A673 (cell line): ENCODE measurements around the gene SOX30. TPM values are rescaled to one million over a fixed set of nuclear protein-coding genes. Genes with fewer than 3 reads are reported as not detected.

Experiments
- BruUV-seq: library from RNA; stranded (reverse); fragments of 400-500 nt; replicated peaks from 2 replicates; lab custom pipeline; 2021; lab: Mats Ljungman, UMichigan
- CTCF ChIA-PET: fragments of 300-600 bp; sonication (Branson Sonifier 250); formaldehyde crosslinking; loops from one replicate; lab custom pipeline; 2022; ENCODE audit warnings: antibody characterized with exemption; lab: Charles Lee
- POLR2A ChIA-PET: fragments of 300-600 bp; sonication (Branson Sonifier 250); formaldehyde crosslinking; loops from one replicate; lab custom pipeline; 2022; ENCODE audit warnings: antibody characterized with exemption; ENCODE audit not compliant: low non-redundant PET; lab: Charles Lee
- DNase-seq: peaks from one replicate; pipeline ENCODE4 v3.0.0-alpha.2; 2015; ENCODE audit warnings: low spot score
- H3K27ac ChIP-seq: fragments of 200-600 bp; sonication (generic); 2 replicates; pipeline ENCODE4 v1.5.1; 2016; ENCODE audit warnings: mixed run types, low read depth, mild to moderate bottlenecking, mixed read lengths, antibody characterized with exemption, low read length; ENCODE audit not compliant: poor library complexity, severe bottlenecking
- H3K27me3 ChIP-seq: fragments of 200-600 bp; sonication (generic); replicated peaks from 2 replicates; pipeline ENCODE4 v1.6.1; 2017; ENCODE audit warnings: mixed run types, low read depth, mild to moderate bottlenecking, mixed read lengths, antibody characterized with exemption, low read length; ENCODE audit not compliant: insufficient read depth, poor library complexity
- H3K36me3 ChIP-seq: fragments of 200-600 bp; sonication (generic); 2 replicates; pipeline ENCODE4 v1.6.1; 2016; ENCODE audit warnings: mixed run types, mild to moderate bottlenecking, mixed read lengths, antibody characterized with exemption, low read length; ENCODE audit not compliant: insufficient read depth, poor library complexity, severe bottlenecking
- H3K4me1 ChIP-seq: fragments of 200-600 bp; sonication (generic); 2 replicates; pipeline ENCODE4 v1.6.1; 2017; ENCODE audit warnings: mixed run types, mild to moderate bottlenecking, mixed read lengths, antibody characterized with exemption, low read length; ENCODE audit not compliant: insufficient read depth, poor library complexity, severe bottlenecking
- H3K4me3 ChIP-seq: fragments of 200-600 bp; sonication (generic); 2 replicates; pipeline ENCODE4 v1.5.1; 2016; ENCODE audit warnings: low read depth, mixed run types, mild to moderate bottlenecking, mixed read lengths, low read length; ENCODE audit not compliant: poor library complexity, severe bottlenecking
- H3K9me3 ChIP-seq: fragments of 200-600 bp; sonication (generic); 2 replicates; pipeline ENCODE4 v1.6.1; 2016; ENCODE audit warnings: mixed run types, low read depth, mild to moderate bottlenecking, mixed read lengths, antibody characterized with exemption, low read length; ENCODE audit not compliant: poor library complexity, severe bottlenecking
- EZH2 ChIP-seq: fragments of 200-600 bp; sonication (generic); IDR thresholded peaks from 2 replicates; pipeline ENCODE4 v1.6.1; 2017; ENCODE audit warnings: borderline replicate concordance, low read depth, mild to moderate bottlenecking, mixed read lengths, antibody characterized with exemption, low read length; ENCODE audit not compliant: poor library complexity, severe bottlenecking
- intact Hi-C: fragments of 100-400 bp; cut with micrococcal nuclease; formaldehyde crosslinking; loops from one replicate; pipeline ENCODE4 v1.10.0; 2022; ENCODE audit not compliant: unreplicated experiment
- total RNA-seq: library from RNA; stranded (reverse); gene quantifications from 2 replicates; pipeline ENCODE4 v1.2.3, GENCODE V29; 2021
- TF ChIP-seq, protein P1 (sequence below): fragments of 300-800, 200-600 bp; sonication (generic); conservative IDR thresholded peaks from 2 replicates; pipeline ENCODE4 v1.5.1; 2017; ENCODE audit warnings: low read depth, mild to moderate bottlenecking, antibody characterized with exemption, low read length, moderate library complexity, mixed read lengths

SOX30 gene
- total RNA-seq, 1 experiment from 2014 or later, result not detected

DNA sequence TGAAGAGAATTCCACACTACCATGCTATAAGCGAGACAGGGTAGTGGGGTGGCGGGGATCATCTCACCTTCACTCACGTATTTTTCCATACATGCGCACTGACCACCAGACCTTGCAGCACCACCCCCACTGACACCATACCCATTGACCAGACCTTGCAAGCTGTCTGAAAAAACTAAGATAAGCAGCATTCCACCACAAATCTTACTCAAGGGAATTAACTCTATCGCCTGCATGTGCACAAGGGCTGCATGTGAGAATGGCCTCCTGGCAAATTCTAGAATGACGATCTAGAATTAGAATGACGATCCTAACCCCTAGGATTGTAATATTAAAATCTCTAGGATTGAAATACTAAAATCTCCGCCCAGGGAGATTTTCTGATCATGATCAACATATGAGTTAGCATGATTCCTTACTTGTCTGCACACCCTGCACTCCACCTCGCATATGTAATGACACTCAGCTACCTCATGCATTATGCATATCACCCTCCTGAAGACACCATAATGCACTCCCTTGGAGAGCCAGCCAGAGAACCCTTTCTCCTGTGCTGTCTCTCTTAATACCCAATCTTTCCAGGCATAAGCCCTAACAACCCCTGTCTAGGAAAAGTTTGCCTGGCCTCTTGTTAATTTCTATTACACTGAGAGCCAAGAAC is 11.7 kb downstream of the SOX30 start:
- DNase-seq, result no peak
- H3K27ac ChIP-seq, result no peak overlapping the region
- TF ChIP-seq, protein P1, sequence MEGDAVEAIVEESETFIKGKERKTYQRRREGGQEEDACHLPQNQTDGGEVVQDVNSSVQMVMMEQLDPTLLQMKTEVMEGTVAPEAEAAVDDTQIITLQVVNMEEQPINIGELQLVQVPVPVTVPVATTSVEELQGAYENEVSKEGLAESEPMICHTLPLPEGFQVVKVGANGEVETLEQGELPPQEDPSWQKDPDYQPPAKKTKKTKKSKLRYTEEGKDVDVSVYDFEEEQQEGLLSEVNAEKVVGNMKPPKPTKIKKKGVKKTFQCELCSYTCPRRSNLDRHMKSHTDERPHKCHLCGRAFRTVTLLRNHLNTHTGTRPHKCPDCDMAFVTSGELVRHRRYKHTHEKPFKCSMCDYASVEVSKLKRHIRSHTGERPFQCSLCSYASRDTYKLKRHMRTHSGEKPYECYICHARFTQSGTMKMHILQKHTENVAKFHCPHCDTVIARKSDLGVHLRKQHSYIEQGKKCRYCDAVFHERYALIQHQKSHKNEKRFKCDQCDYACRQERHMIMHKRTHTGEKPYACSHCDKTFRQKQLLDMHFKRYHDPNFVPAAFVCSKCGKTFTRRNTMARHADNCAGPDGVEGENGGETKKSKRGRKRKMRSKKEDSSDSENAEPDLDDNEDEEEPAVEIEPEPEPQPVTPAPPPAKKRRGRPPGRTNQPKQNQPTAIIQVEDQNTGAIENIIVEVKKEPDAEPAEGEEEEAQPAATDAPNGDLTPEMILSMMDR, result no peak
- no peak for TF ChIP-seq EZH2
- intact Hi-C loops, result no loop called here
- ChIA-PET CTCF (no interaction called here), POLR2A (no interaction called here)
- no peak overlapping the region for H3K4me3 ChIP-seq
- no peaks in the 10 kb centered on the region for H3K9me3 ChIP-seq
- no peaks in the 10 kb centered on the region for H3K27me3 ChIP-seq
- no TSS peak for BruUV-seq
- H3K4me1 ChIP-seq, result no peaks in the 10 kb centered on the region
- no peaks in the 10 kb centered on the region for H3K36me3 ChIP-seq

DNA sequence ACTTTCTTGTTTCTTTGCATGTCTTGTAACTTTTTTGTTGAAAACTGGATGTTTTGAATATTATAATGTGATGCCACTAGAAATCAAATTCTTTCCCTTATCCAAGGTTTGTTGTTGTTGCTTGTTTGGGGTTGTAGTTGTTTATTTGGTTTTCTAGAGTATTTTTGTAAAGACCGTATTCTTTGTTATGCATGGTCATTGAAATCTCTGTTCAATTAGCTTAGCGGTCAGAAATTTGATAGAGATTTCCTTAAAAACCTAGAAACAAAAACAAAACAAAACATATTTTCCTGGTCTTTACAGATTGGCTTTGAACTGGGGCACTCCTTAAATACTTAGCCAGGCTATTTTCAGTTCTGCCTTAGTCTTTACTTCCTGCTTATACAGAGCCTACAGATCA is 21.9 kb downstream of the SOX30 start:
- no peaks in the 10 kb centered on the region for H3K27me3 ChIP-seq
- H3K9me3 ChIP-seq, result no peaks in the 10 kb centered on the region
- no peak overlapping the region for H3K27ac ChIP-seq
- ChIA-PET CTCF (no interaction called here), POLR2A (no interaction called here)
- TF ChIP-seq EZH2, result no peak
- TF ChIP-seq, protein P1, result no peak
- H3K4me3 ChIP-seq, result no peak overlapping the region
- no peaks in the 10 kb centered on the region for H3K36me3 ChIP-seq
- BruUV-seq, result no TSS peak
- intact Hi-C loops, result no loop called here
- DNase-seq, result no peak
- no peaks in the 10 kb centered on the region for H3K4me1 ChIP-seq

GRCh38 chr5:157626831-157627230 is 25.4 kb downstream of the SOX30 start:
- TF ChIP-seq, protein P1, result no peak
- no peak for TF ChIP-seq EZH2
- CTCF ChIA-PET, result no interaction called here
- Histone ChIP-seq H3K9me3 (no peaks in the 10 kb centered on the region), H3K27ac (no peak overlapping the region), H3K4me3 (no peak overlapping the region), H3K36me3 (no peaks in the 10 kb centered on the region), H3K4me1 (no peaks in the 10 kb centered on the region), H3K27me3 (peaks cover 3% of the 10 kb centered on the region)
- no TSS peak for BruUV-seq
- DNase-seq, result no peak
- intact Hi-C loops, result no loop called here
- POLR2A ChIA-PET, result no interaction called here
